Esophagus squamous epithelium (tissue), 5 donors: ENCODE data around the gene NKAPL. TPM values are rescaled to one million over a fixed set of nuclear protein-coding genes. Genes with fewer than 3 reads are reported as not detected.

Experiments used
- DNase-seq: peaks from one replicate; lab custom pipeline; 2025; lab: John Stamatoyannopoulos, UW
- H3K27ac ChIP-seq, 4 donors: fragments of 200-600 bp; sonication (generic); one replicate each; pipeline ENCODE4 v1.5.1; 2016 to 2019; ENCODE audit warnings: mild to moderate bottlenecking in 1 of 4
- H3K27me3 ChIP-seq, 4 donors: fragments of 200-600 bp; sonication (generic); 1 replicate in 3 of 4; 2 replicates in 1 of 4; pipeline versions ENCODE4 v1.5.1 to v1.6.0; 2017 to 2021; ENCODE audit warnings: antibody characterized with exemption in 1 of 4
- H3K36me3 ChIP-seq, 3 donors: fragments of 200-600 bp; sonication (generic); one replicate each; pipeline ENCODE4 v1.5.1; 2016 to 2019
- H3K4me1 ChIP-seq, 3 donors: fragments of 200-600 bp; sonication (generic); one replicate each; pipeline ENCODE4 v1.5.1; 2017 to 2019
- H3K4me3 ChIP-seq, 4 donors: fragments of 200-600 bp; sonication (generic); 1 replicate in 3 of 4; 2 replicates in 1 of 4; pipeline ENCODE4 v1.5.1; 2016 to 2019; ENCODE audit warnings: mild to moderate bottlenecking in 2 of 4, moderate library complexity in 1 of 4
- H3K9me3 ChIP-seq, 3 donors: fragments of 200-600 bp; sonication (generic); one replicate each; pipeline ENCODE4 v1.5.1; 2016 to 2019
- CTCF ChIP-seq, 6 experiments: fragments of 450-650 bp in 4 of 6; fragments of 200-600 bp in 2 of 6; sonication (generic) in 2 of 6; IDR thresholded peaks; one replicate each; pipeline ENCODE4 v1.5.1; 2016 to 2019; ENCODE audit warnings: antibody characterized with exemption in 6 of 6, mild to moderate bottlenecking in 4 of 6, moderate library complexity in 4 of 6
- POLR2A ChIP-seq, 4 donors: fragments of 450-650 bp; IDR thresholded peaks; one replicate each; pipeline ENCODE4 v1.6.1; 2017; ENCODE audit warnings: antibody characterized with exemption in 4 of 4, mild to moderate bottlenecking in 4 of 4, moderate library complexity in 3 of 4
- WGBS, 2 donors: methylation state at CpG; one replicate each; pipeline ENCODE4 v1.1.5; 2018; 5-methylcytosine and 5-hydroxymethylcytosine counted together
- intact Hi-C: fragments of 100-400 bp; cut with DNase I; formaldehyde crosslinking; loops from one replicate; pipeline ENCODE4 v1.15.0; 2022
- total RNA-seq, 4 donors: library from RNA; depleted of rRNA; stranded (reverse); fragments of >200 nt; gene quantifications; one replicate each; pipeline ENCODE4 v1.1.0, GENCODE V29; 2016
- donor health status: DM: yes; HTN: yes; CAD: no.

Gene NKAPL
- total RNA-seq = 1 to 10 TPM in 1 of 4 donors, under 1 TPM in 2, not detected in 1; 0.22 to 1.5 (median 0.70) TPM

- DNase-seq = no peak
- H3K4me3 ChIP-seq = peak within 1 kb of the TSS; percentile 14 to 60 (median 42)
- TF ChIP-seq CTCF (IDR thresholded peaks at IDR 0.05) = no peak
- no peak for TF ChIP-seq POLR2A (IDR thresholded peaks at IDR 0.05)
- 41 to 46% methylated on average over 24 to 36 of the region's 58 CpGs for WGBS, 2 donors
- H3K36me3 ChIP-seq = no peaks in the 10 kb centered on the region
- H3K9me3 ChIP-seq = peaks cover 0 to 23% (median 0%) of the 10 kb centered on the region in 3 donors
- no peak within 1 kb of the TSS for H3K27ac ChIP-seq
- peaks cover 0 to 28% (median 0%) of the 10 kb centered on the region in 4 donors for H3K27me3 ChIP-seq
- intact Hi-C loops = loop anchor here (10.0 kb wide), 1 partner anchor 86 kb away; the partner anchor contains the start of gene ZKSCAN3
- H3K4me1 ChIP-seq = peaks cover 0 to 11% (median 0%) of the 10 kb centered on the region in 3 donors
These were observed at the start of gene NKAPL for GRCh38 chr6:28258877-28259777. NKAPL (plus strand) TSS chr6:28259297; CDS start chr6:28259372, 75 bp downstream.

- Histone ChIP-seq H3K36me3 (no peaks in the 10 kb centered on the region), H3K4me1 (peaks cover 0 to 39% (median 10%) of the 10 kb centered on the region in 3 donors), H3K27me3 (peaks cover 7 to 100% (median 36%) of the 10 kb centered on the region in 4 donors), H3K9me3 (no peaks in the 10 kb centered on the region), H3K4me3 (no peak overlapping the region), H3K27ac (no peak overlapping the region)
- TF ChIP-seq CTCF (IDR thresholded peaks at IDR 0.05) (no peak), POLR2A (IDR thresholded peaks at IDR 0.05) (no peak)
- WGBS, 2 donors = 28 to 46% methylated on average over 6 to 7 of the region's 7 CpGs
- intact Hi-C loops = no loop called here
- DNase-seq = no peak
These were observed 49.2 kb upstream of the NKAPL start for GRCh38 chr6:28209753-28210535.

- H3K27me3 ChIP-seq = peaks cover 7 to 96% (median 34%) of the 10 kb centered on the region in 4 donors
- H3K4me3 ChIP-seq = peak overlapping the region; percentile 21 to 59 (median 44)
- no peaks in the 10 kb centered on the region for H3K36me3 ChIP-seq
- no peaks in the 10 kb centered on the region for H3K9me3 ChIP-seq
- H3K4me1 ChIP-seq = peaks cover 0 to 37% (median 10%) of the 10 kb centered on the region in 3 donors
- peak overlapping the region in 2 of 4 donors; percentile 28 to 56 for H3K27ac ChIP-seq
- DNase-seq = no peak
- WGBS, 2 donors = 12 to 18% methylated on average over 11 of the region's 16 CpGs
- intact Hi-C loops = no loop called here
- TF ChIP-seq POLR2A (IDR thresholded peaks at IDR 0.05) (no peak), CTCF (IDR thresholded peaks at IDR 0.05) (no peak)
These were observed 47.1 kb upstream of the NKAPL start for GRCh38 chr6:28211840-28212509.

- intact Hi-C loops = no loop called here
- peaks cover 0 to 30% (median 7%) of the 10 kb centered on the region in 3 donors for H3K4me1 ChIP-seq
- no peaks in the 10 kb centered on the region for H3K9me3 ChIP-seq
- H3K27ac ChIP-seq = peak overlapping the region in 3 of 4 donors; percentile 3 to 56 (median 28)
- no peaks in the 10 kb centered on the region for H3K36me3 ChIP-seq
- peak overlapping the region; percentile 21 to 59 (median 44) for H3K4me3 ChIP-seq
- H3K27me3 ChIP-seq = peaks cover 7 to 89% (median 27%) of the 10 kb centered on the region in 4 donors
- DNase-seq = no peak
- WGBS, 2 donors = 0 to 2% methylated on average over 21 of the region's 21 CpGs
- TF ChIP-seq CTCF (IDR thresholded peaks at IDR 0.05) = no peak
- TF ChIP-seq POLR2A (IDR thresholded peaks at IDR 0.05) = no peak
These were observed 46.4 kb upstream of the NKAPL start for GRCh38 chr6:28212510-28213212.
